ENCODE measurements around the gene PHYHIPL.
A peak's percentile ranks its signal among the peaks of the same experiment; 100 is the strongest.
"Not testable (repeated sequence)": the region's sequence is repeated elsewhere in the genome, so short reads cannot be mapped to it uniquely, and the experiment has no call there.

Gene PHYHIPL

GRCh38 chr10:59236064-59236697, 59.7 kb downstream of the PHYHIPL start:
- Histone ChIP-seq H3K9me3 (ENCODE audit: control insufficient read depth, low read length) (no peaks in the 10 kb centered on the region), H3K27me3 (replicated peaks; ENCODE audit: control insufficient read depth, insufficient read depth, low read length) (no peaks in the 10 kb centered on the region), H3K36me3 (ENCODE audit: control insufficient read depth, insufficient read depth, low read length, severe bottlenecking) (no peaks in the 10 kb centered on the region), H3K4me1 (ENCODE audit: control insufficient read depth, insufficient read depth, low read length) (no peaks in the 10 kb centered on the region), H3K4me3 (ENCODE audit: low read length) (no peak overlapping the region), H3K9ac (ENCODE audit: low read length) (no peak overlapping the region)
- DNase-seq (ENCODE audit: low read depth) = no peak

DNA sequence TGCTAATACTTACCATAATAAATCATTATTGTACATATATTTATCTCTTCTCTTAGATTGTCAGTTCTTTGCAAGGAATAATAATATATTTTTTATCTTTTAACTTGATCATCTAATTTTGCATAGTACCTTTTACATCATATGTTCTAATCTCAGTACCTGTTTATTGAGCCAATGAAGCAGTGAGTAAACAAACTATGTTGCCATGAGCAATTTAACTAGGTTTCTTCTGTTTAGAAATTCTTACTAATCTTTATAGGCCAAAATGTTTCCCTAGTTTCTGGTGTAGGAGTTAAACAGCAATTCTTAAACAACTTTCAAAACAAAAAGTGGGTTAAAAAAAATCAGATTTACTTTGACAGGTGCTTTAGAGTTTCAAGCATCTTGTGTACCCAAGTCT, 61.3 kb downstream of the PHYHIPL start:
- H3K4me1 ChIP-seq (ENCODE audit: control insufficient read depth, insufficient read depth, low read length) = peaks cover 5% of the 10 kb centered on the region
- H3K27me3 ChIP-seq (replicated peaks; ENCODE audit: control insufficient read depth, insufficient read depth, low read length) = no peaks in the 10 kb centered on the region
- H3K4me3 ChIP-seq (ENCODE audit: low read length) = no peak overlapping the region
- H3K36me3 ChIP-seq (ENCODE audit: control insufficient read depth, insufficient read depth, low read length, severe bottlenecking) = no peaks in the 10 kb centered on the region
- DNase-seq (ENCODE audit: low read depth) = no peak
- no peaks in the 10 kb centered on the region for H3K9me3 ChIP-seq (ENCODE audit: control insufficient read depth, low read length)
- no peak overlapping the region for H3K9ac ChIP-seq (ENCODE audit: low read length)

- not testable (repeated sequence) for H3K9ac ChIP-seq (ENCODE audit: low read length); H3K9me3 ChIP-seq (ENCODE audit: control insufficient read depth, low read length); H3K4me3 ChIP-seq (ENCODE audit: low read length); DNase-seq (ENCODE audit: low read depth); H3K36me3 ChIP-seq (ENCODE audit: control insufficient read depth, insufficient read depth, low read length, severe bottlenecking); H3K27me3 ChIP-seq (replicated peaks; ENCODE audit: control insufficient read depth, insufficient read depth, low read length)
- H3K4me1 ChIP-seq (ENCODE audit: control insufficient read depth, insufficient read depth, low read length) = peaks cover 10% of the 10 kb centered on the region
Measured at GRCh38 chr10:59239108-59239507, 62.7 kb downstream of the PHYHIPL start.

DNA sequence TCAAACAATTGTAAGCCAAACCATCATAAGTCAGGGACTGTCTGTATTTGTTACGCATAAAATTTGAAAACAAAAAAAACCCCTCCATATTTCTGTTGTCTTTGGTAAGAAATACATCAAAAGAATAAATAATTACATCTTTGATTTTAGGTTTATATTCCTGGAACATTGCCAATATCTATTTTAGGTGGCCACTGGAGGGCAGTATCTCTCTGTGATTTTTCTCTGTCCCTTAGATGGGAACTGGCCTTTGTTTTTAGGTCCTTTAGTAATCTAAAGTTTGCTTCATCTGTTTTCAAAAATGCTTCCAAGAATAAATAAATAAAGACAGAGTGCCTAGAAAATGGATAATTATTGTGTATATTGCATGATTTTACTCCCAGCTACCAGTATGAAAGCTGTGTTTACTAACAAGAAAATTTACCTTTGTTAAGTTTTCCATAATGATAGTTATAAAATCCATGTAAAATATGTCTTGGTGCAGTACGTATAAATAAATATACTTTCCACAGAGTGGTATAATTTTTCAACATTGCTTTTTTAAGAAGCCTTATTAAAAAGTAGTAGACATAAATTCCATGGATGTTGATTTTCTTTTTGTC, 64.2 kb downstream of the PHYHIPL start:
- Histone ChIP-seq H3K9ac (ENCODE audit: low read length) (no peak overlapping the region), H3K27me3 (replicated peaks; ENCODE audit: control insufficient read depth, insufficient read depth, low read length) (no peaks in the 10 kb centered on the region), H3K4me1 (ENCODE audit: control insufficient read depth, insufficient read depth, low read length) (peaks cover 10% of the 10 kb centered on the region), H3K36me3 (ENCODE audit: control insufficient read depth, insufficient read depth, low read length, severe bottlenecking) (no peaks in the 10 kb centered on the region), H3K9me3 (ENCODE audit: control insufficient read depth, low read length) (no peaks in the 10 kb centered on the region), H3K4me3 (ENCODE audit: low read length) (no peak overlapping the region)
- peak; percentile 83 for DNase-seq (ENCODE audit: low read depth)

DNA sequence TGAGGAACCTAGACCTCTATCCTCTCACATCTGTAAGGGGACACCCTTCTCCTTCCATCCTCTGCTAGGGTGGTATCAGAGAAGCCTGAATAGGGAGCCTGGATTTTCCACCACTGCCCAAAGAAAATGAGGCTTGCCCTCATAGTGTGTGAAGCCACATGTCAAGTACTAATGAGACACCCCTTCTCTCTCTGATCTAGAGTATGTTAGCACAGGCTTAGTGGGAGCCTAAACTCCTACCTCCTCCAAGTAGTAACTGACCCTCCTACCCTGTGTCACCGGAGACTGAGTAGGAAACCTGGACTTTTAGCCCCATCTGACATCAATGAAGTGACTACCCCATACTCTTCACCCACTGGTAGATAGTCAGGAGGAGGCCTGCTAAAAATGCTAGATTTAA, 65.6 kb downstream of the PHYHIPL start:
- Histone ChIP-seq H3K4me3 (ENCODE audit: low read length) (no peak overlapping the region), H3K27me3 (replicated peaks; ENCODE audit: control insufficient read depth, insufficient read depth, low read length) (no peaks in the 10 kb centered on the region), H3K9ac (ENCODE audit: low read length) (no peak overlapping the region), H3K36me3 (ENCODE audit: control insufficient read depth, insufficient read depth, low read length, severe bottlenecking) (no peaks in the 10 kb centered on the region), H3K4me1 (ENCODE audit: control insufficient read depth, insufficient read depth, low read length) (peaks cover 10% of the 10 kb centered on the region), H3K9me3 (ENCODE audit: control insufficient read depth, low read length) (no peaks in the 10 kb centered on the region)
- no peak for DNase-seq (ENCODE audit: low read depth)

GRCh38 chr10:59242991-59243390, 66.5 kb downstream of the PHYHIPL start:
- no peak for DNase-seq (ENCODE audit: low read depth)
- Histone ChIP-seq H3K9ac (ENCODE audit: low read length) (no peak overlapping the region), H3K36me3 (ENCODE audit: control insufficient read depth, insufficient read depth, low read length, severe bottlenecking) (no peaks in the 10 kb centered on the region), H3K27me3 (replicated peaks; ENCODE audit: control insufficient read depth, insufficient read depth, low read length) (no peaks in the 10 kb centered on the region), H3K4me1 (ENCODE audit: control insufficient read depth, insufficient read depth, low read length) (peaks cover 10% of the 10 kb centered on the region), H3K4me3 (ENCODE audit: low read length) (no peak overlapping the region), H3K9me3 (ENCODE audit: control insufficient read depth, low read length) (no peaks in the 10 kb centered on the region)

- no peak for DNase-seq (ENCODE audit: low read depth)
- Histone ChIP-seq H3K4me3 (ENCODE audit: low read length) (no peak overlapping the region), H3K9me3 (ENCODE audit: control insufficient read depth, low read length) (no peaks in the 10 kb centered on the region), H3K9ac (ENCODE audit: low read length) (no peak overlapping the region), H3K36me3 (ENCODE audit: control insufficient read depth, insufficient read depth, low read length, severe bottlenecking) (no peaks in the 10 kb centered on the region), H3K4me1 (ENCODE audit: control insufficient read depth, insufficient read depth, low read length) (peaks cover 10% of the 10 kb centered on the region), H3K27me3 (replicated peaks; ENCODE audit: control insufficient read depth, insufficient read depth, low read length) (no peaks in the 10 kb centered on the region)
Measured at GRCh38 chr10:59243611-59244195, 67.3 kb downstream of the PHYHIPL start.

DNA sequence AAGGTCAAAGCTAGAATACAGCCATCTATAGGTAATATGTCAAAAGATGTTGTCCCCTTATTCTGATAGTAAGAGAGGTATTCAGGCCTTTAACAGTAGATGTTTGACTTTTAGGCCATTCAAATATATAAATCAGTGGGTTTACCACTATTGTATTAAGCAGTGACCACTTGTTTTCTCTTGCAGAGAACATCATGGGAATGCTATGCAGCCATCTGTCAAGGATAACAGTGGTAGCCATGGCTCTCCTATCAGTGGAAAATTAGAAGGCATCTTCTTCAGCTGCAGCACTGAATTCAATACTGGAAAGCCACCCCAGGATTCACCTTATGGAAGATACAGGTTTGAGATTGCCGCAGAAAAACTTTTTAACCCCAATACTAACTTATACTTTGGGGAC, 68.4 kb downstream of the PHYHIPL start:
- peaks cover 10% of the 10 kb centered on the region for H3K4me1 ChIP-seq (ENCODE audit: control insufficient read depth, insufficient read depth, low read length)
- H3K27me3 ChIP-seq (replicated peaks; ENCODE audit: control insufficient read depth, insufficient read depth, low read length) = no peaks in the 10 kb centered on the region
- no peak overlapping the region for H3K9ac ChIP-seq (ENCODE audit: low read length)
- no peaks in the 10 kb centered on the region for H3K9me3 ChIP-seq (ENCODE audit: control insufficient read depth, low read length)
- no peaks in the 10 kb centered on the region for H3K36me3 ChIP-seq (ENCODE audit: control insufficient read depth, insufficient read depth, low read length, severe bottlenecking)
- no peak for DNase-seq (ENCODE audit: low read depth)
- no peak overlapping the region for H3K4me3 ChIP-seq (ENCODE audit: low read length)

GRCh38 chr10:59245686-59246085, 69.2 kb downstream of the PHYHIPL start:
- Histone ChIP-seq H3K4me1 (ENCODE audit: control insufficient read depth, insufficient read depth, low read length) (peaks cover 10% of the 10 kb centered on the region), H3K36me3 (ENCODE audit: control insufficient read depth, insufficient read depth, low read length, severe bottlenecking) (no peaks in the 10 kb centered on the region), H3K27me3 (replicated peaks; ENCODE audit: control insufficient read depth, insufficient read depth, low read length) (no peaks in the 10 kb centered on the region), H3K9ac (ENCODE audit: low read length) (no peak overlapping the region), H3K9me3 (ENCODE audit: control insufficient read depth, low read length) (no peaks in the 10 kb centered on the region), H3K4me3 (ENCODE audit: low read length) (no peak overlapping the region)
- DNase-seq (ENCODE audit: low read depth) = no peak

- Histone ChIP-seq H3K9me3 (ENCODE audit: control insufficient read depth, low read length) (no peaks in the 10 kb centered on the region), H3K27me3 (replicated peaks; ENCODE audit: control insufficient read depth, insufficient read depth, low read length) (no peaks in the 10 kb centered on the region), H3K4me1 (ENCODE audit: control insufficient read depth, insufficient read depth, low read length) (no peaks in the 10 kb centered on the region), H3K4me3 (ENCODE audit: low read length) (no peak overlapping the region), H3K36me3 (ENCODE audit: control insufficient read depth, insufficient read depth, low read length, severe bottlenecking) (no peaks in the 10 kb centered on the region), H3K9ac (ENCODE audit: low read length) (no peak overlapping the region)
- DNase-seq (ENCODE audit: low read depth) = no peak
Measured at GRCh38 chr10:59252491-59252890, 76.0 kb downstream of the PHYHIPL start.

DNA sequence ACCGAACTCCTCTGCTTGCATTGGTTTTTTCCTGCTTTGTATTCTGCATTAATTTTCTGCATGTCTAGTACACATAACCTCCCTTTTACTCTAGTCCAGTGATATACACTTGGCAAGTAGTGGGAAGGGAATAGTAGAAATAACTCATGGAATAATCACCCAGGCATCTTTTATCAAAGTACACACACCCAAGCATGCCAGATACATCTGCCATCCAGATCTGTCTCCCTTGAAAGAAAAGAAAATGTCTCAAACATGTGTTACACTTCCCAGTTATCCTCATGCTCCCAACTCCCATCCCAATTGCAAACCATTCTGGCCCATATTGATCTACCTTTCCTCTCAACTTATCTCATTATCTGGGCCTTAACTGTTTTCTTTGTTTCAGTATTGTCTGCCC, 79.0 kb downstream of the PHYHIPL start:
- Histone ChIP-seq H3K4me3 (ENCODE audit: low read length) (no peak overlapping the region), H3K9me3 (ENCODE audit: control insufficient read depth, low read length) (no peaks in the 10 kb centered on the region), H3K36me3 (ENCODE audit: control insufficient read depth, insufficient read depth, low read length, severe bottlenecking) (no peaks in the 10 kb centered on the region), H3K4me1 (ENCODE audit: control insufficient read depth, insufficient read depth, low read length) (no peaks in the 10 kb centered on the region), H3K27me3 (replicated peaks; ENCODE audit: control insufficient read depth, insufficient read depth, low read length) (no peaks in the 10 kb centered on the region), H3K9ac (ENCODE audit: low read length) (no peak overlapping the region)
- no peak for DNase-seq (ENCODE audit: low read depth)

Data from adipocyte (in vitro differentiated cells).